T1000 (cell line): ENCODE measurements around the gene SLIT1.

ENCODE experiments used
- DNase-seq: peaks from one replicate; lab custom pipeline; 2025; ENCODE audit warnings: mixed read lengths; lab: John Stamatoyannopoulos, UW

SLIT1 gene

GRCh38 chr10:97169911-97170693 is 15.7 kb downstream of the SLIT1 start:
- DNase-seq, result no peak

- no peak for DNase-seq
Measured at GRCh38 chr10:97169063-97169462, 16.7 kb downstream of the SLIT1 start.

- no peak for DNase-seq
Measured at GRCh38 chr10:97168645-97169044, 17.1 kb downstream of the SLIT1 start.

- no peak for DNase-seq
Measured at GRCh38 chr10:97165499-97165898, 20.3 kb downstream of the SLIT1 start.

GRCh38 chr10:97163781-97164501 is 21.8 kb downstream of the SLIT1 start:
- DNase-seq, result no peak

- no peak for DNase-seq
Measured at GRCh38 chr10:97163181-97163580, 22.6 kb downstream of the SLIT1 start.

- no peak for DNase-seq
Measured at GRCh38 chr10:97159646-97160305, 26.0 kb downstream of the SLIT1 start.

- DNase-seq, result no peak
Measured at GRCh38 chr10:97157578-97158095, 28.1 kb downstream of the SLIT1 start.

GRCh38 chr10:97154781-97155180 is 31.0 kb downstream of the SLIT1 start:
- DNase-seq, result no peak

GRCh38 chr10:97154162-97154561 is 31.6 kb downstream of the SLIT1 start:
- DNase-seq, result no peak

GRCh38 chr10:97153270-97153850 is 32.4 kb downstream of the SLIT1 start:
- DNase-seq, result no peak

GRCh38 chr10:97151307-97151914 is 34.3 kb downstream of the SLIT1 start:
- no peak for DNase-seq

GRCh38 chr10:97150616-97151015 is 35.1 kb downstream of the SLIT1 start:
- no peak for DNase-seq

GRCh38 chr10:97150013-97150595 is 35.7 kb downstream of the SLIT1 start:
- DNase-seq, result no peak

GRCh38 chr10:97149079-97149531 is 36.7 kb downstream of the SLIT1 start:
- no peak for DNase-seq

- no peak for DNase-seq
Measured at GRCh38 chr10:97144297-97144696, 41.5 kb downstream of the SLIT1 start.

GRCh38 chr10:97142834-97143233 is 42.9 kb downstream of the SLIT1 start:
- no peak for DNase-seq

GRCh38 chr10:97140902-97141745 is 44.6 kb downstream of the SLIT1 start:
- DNase-seq, result no peak

- DNase-seq, result no peak
Measured at GRCh38 chr10:97140049-97140846, 45.5 kb downstream of the SLIT1 start.

GRCh38 chr10:97139651-97140048 is 46.1 kb downstream of the SLIT1 start:
- no peak for DNase-seq
